Keratinocyte (primary cell): ENCODE results near the gene CACNA1C. TPM values are rescaled to one million over a fixed set of nuclear protein-coding genes. Genes with fewer than 3 reads are reported as not detected.

ENCODE experiments used
- DNase-seq: peaks from one replicate; pipeline ENCODE4 v3.0.0-alpha.2; 2011; ENCODE audit warnings: low read depth, missing footprints, low spot score
- FAIRE-seq: peaks from 2 replicates; lab custom pipeline; 2011; peaks lifted over from hg19 to GRCh38; lab: Jason Lieb, UNC
- H2AFZ ChIP-seq: 2 replicates; pipeline ENCODE4 v1.6.0; 2012; ENCODE audit warnings: low read length, control low read depth, inconsistent platforms; ENCODE audit not compliant: control insufficient read depth
- H3K27ac ChIP-seq: 2 replicates; pipeline ENCODE4 v1.5.1; 2011; ENCODE audit warnings: low read length; ENCODE audit not compliant: control insufficient read depth, insufficient read depth
- H3K27me3 ChIP-seq: 3 replicates; pipeline ENCODE4 v1.6.0; 2011; ENCODE audit warnings: low read length; ENCODE audit not compliant: control insufficient read depth, insufficient read depth; ENCODE audit errors: extremely low read depth
- H3K36me3 ChIP-seq, 2 experiments: 2 replicates in 1 of 2; 3 replicates in 1 of 2; pipeline ENCODE4 v1.5.1; 2011; ENCODE audit warnings: low read length in 2 of 2, mild to moderate bottlenecking in 1 of 2; ENCODE audit not compliant: control insufficient read depth in 2 of 2, insufficient read depth in 2 of 2; ENCODE audit errors: extremely low read depth in 1 of 2
- H3K4me1 ChIP-seq: 3 replicates; pipeline ENCODE4 v1.5.1; 2011; ENCODE audit warnings: low read length; ENCODE audit not compliant: control insufficient read depth, insufficient read depth; ENCODE audit errors: extremely low read depth
- H3K4me2 ChIP-seq: 3 replicates; pipeline ENCODE4 v1.6.0; 2011; ENCODE audit warnings: low read depth, low read length; ENCODE audit not compliant: control insufficient read depth, insufficient read depth; ENCODE audit errors: extremely low read depth
- H3K4me3 ChIP-seq, 3 experiments: fragments of 200-600 bp in 1 of 3; sonication (generic) in 1 of 3; 2 replicates in 2 of 3; 3 replicates in 1 of 3; pipeline ENCODE4 v1.5.1; 2011 to 2016; ENCODE audit warnings: low read length in 3 of 3, mild to moderate bottlenecking in 3 of 3, control low read depth in 2 of 3, inconsistent platforms in 1 of 3, low read depth in 1 of 3, mixed read lengths in 1 of 3, mixed run types in 1 of 3, moderate library complexity in 1 of 3; ENCODE audit not compliant: control insufficient read depth in 2 of 3, insufficient read depth in 2 of 3; ENCODE audit errors: extremely low read depth in 1 of 3
- H3K79me2 ChIP-seq: 2 replicates; pipeline ENCODE4 v1.6.0; 2012; ENCODE audit warnings: low read length; ENCODE audit not compliant: control insufficient read depth, insufficient read depth
- H3K9ac ChIP-seq: 3 replicates; pipeline ENCODE4 v1.6.0; 2011; ENCODE audit warnings: low read length; ENCODE audit not compliant: control insufficient read depth, insufficient read depth; ENCODE audit errors: extremely low read depth
- H3K9me1 ChIP-seq: 3 replicates; pipeline ENCODE4 v1.6.0; 2011; ENCODE audit warnings: low read length; ENCODE audit not compliant: control insufficient read depth, insufficient read depth; ENCODE audit errors: extremely low read depth
- H3K9me3 ChIP-seq: 2 replicates; pipeline ENCODE4 v1.5.1; 2012; ENCODE audit warnings: low read depth, low read length; ENCODE audit not compliant: control insufficient read depth
- H4K20me1 ChIP-seq: 3 replicates; pipeline ENCODE4 v1.6.0; 2011; ENCODE audit warnings: low read length; ENCODE audit not compliant: control insufficient read depth, insufficient read depth; ENCODE audit errors: extremely low read depth
- CTCF ChIP-seq, 3 experiments: IDR thresholded peaks in 1 of 3; conservative IDR thresholded peaks in 1 of 3; optimal IDR thresholded peaks in 1 of 3; 2 replicates in 2 of 3; 3 replicates in 1 of 3; pipeline versions ENCODE3 to v1.5.1; 2011; ENCODE audit warnings: low read length in 3 of 3, mild to moderate bottlenecking in 3 of 3, moderate library complexity in 2 of 3, control low read depth in 1 of 3, inconsistent platforms in 1 of 3; ENCODE audit not compliant: insufficient read depth in 2 of 3; ENCODE audit errors: extremely low read depth in 1 of 3
- EZH2 ChIP-seq: IDR thresholded peaks from one replicate; pipeline ENCODE4 v1.6.1; 2012; ENCODE audit warnings: inconsistent platforms, mild to moderate bottlenecking, low read length, moderate library complexity
- dilution Hi-C: fragments of 300-500 bp; cut with MboI; formaldehyde crosslinking; loops from one replicate; pipeline ENCODE4 v1.7.0; 2020; ENCODE audit warnings: low sequenced_read_pairs; ENCODE audit not compliant: extremely low pct_ligation_motif_present
- polyA plus RNA-seq, 5 experiments: library from polyadenylated mRNA; depleted of rRNA in 3 of 5; stranded (reverse) in 3 of 5; stranded (forward) in 1 of 5; unstranded in 1 of 5; fragments of >200 nt; gene quantifications; 1 replicate in 1 of 5; 2 replicates in 3 of 5; 3 replicates in 1 of 5; pipeline versions ENCODE4 v1.2.1 to v1.2.3, GENCODE V29; 2011 to 2012; ENCODE audit warnings: missing spikeins in 2 of 5, low read depth in 1 of 5, low replicate concordance in 1 of 5

The CACNA1C gene
- polyA plus RNA-seq, 1 donor (not counting 4 experiments of a cell fraction or from before 2014, with no cell fraction given), result not detected

DNA sequence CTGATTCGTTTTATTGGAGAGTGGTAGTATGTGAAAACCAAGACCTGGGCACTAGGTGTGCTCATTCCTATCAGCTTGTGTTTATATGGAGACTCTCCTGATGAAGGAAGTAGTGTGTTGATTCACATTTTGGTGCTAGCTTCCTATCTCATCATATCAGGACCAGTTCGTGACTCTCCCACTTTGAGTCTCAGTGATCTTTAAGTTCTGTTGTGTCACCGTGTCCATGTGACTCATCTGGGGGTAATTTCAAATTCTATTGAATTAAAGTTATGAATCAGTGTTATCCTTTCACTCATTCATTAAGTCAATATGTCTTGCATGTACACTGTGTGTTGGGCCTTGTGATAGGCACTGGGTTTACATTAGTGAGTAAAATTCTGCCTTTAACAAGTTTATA lies 180.2 kb downstream of the CACNA1C start:
- no peak for FAIRE-seq
- TF ChIP-seq EZH2, result no peak
- no peak for TF ChIP-seq CTCF (optimal IDR thresholded peaks at IDR 0.05 in 1 of 3, IDR thresholded peaks at IDR 0.05 in 1 of 3, conservative IDR thresholded peaks at IDR 0.05 in 1 of 3; ENCODE audit: extremely low read depth in 1 of 3, insufficient read depth in 2 of 3, low read length in 3 of 3)
- Histone ChIP-seq H3K9me3 (no peaks in the 10 kb centered on the region), H3K9ac (no peak overlapping the region), H3K4me1 (no peaks in the 10 kb centered on the region), H3K27me3 (no peaks in the 10 kb centered on the region), H3K9me1 (no peaks in the 10 kb centered on the region), H2AFZ (no peak overlapping the region), H4K20me1 (no peaks in the 10 kb centered on the region), H3K4me2 (no peak overlapping the region), H3K27ac (no peak overlapping the region), H3K36me3 (no peaks in the 10 kb centered on the region), H3K4me3 (no peak overlapping the region), H3K79me2 (no peaks in the 10 kb centered on the region)
- dilution Hi-C loops, result no loop called here
- no peak for DNase-seq

DNA sequence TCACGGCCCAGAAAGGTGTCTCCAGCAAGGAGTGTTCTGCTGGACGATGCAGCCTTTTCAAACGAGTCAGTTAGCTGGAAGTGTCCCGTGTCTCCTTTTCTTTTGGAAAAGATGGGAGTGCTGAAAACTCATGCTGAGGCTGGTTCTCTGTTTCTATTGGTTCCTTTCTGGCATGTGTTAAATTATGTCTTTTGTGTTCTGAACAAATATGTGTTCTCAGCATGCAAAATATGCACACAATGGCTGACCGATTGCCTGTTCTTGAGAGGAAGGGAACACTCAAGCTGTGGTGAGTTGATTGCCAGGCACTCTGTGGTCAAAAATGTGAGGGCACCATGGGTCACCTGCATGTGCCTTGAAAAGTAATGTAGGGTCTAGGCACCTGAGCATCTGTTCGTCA lies 181.3 kb downstream of the CACNA1C start:
- no peak for DNase-seq
- no peaks in the 10 kb centered on the region for H3K9me1 ChIP-seq
- no peak overlapping the region for H2AFZ ChIP-seq
- no peak overlapping the region for H3K4me3 ChIP-seq
- H3K27ac ChIP-seq, result no peak overlapping the region
- H3K4me1 ChIP-seq, result no peaks in the 10 kb centered on the region
- no peaks in the 10 kb centered on the region for H3K9me3 ChIP-seq
- H3K4me2 ChIP-seq, result no peak overlapping the region
- H3K27me3 ChIP-seq, result no peaks in the 10 kb centered on the region
- no peak for TF ChIP-seq CTCF (optimal IDR thresholded peaks at IDR 0.05 in 1 of 3, IDR thresholded peaks at IDR 0.05 in 1 of 3, conservative IDR thresholded peaks at IDR 0.05 in 1 of 3; ENCODE audit: extremely low read depth in 1 of 3, insufficient read depth in 2 of 3, low read length in 3 of 3)
- no peak for TF ChIP-seq EZH2
- no peaks in the 10 kb centered on the region for H4K20me1 ChIP-seq
- no peak for FAIRE-seq
- no peaks in the 10 kb centered on the region for H3K36me3 ChIP-seq
- dilution Hi-C loops, result no loop called here
- H3K9ac ChIP-seq, result no peak overlapping the region
- no peaks in the 10 kb centered on the region for H3K79me2 ChIP-seq
